HepG2 (cell line): ENCODE data around the gene SLC25A20. TPM values are rescaled to one million over a fixed set of nuclear protein-coding genes. Genes with fewer than 3 reads are reported as not detected.

Source experiments
- AGO2 ChIP-seq: fragments of 200-400 bp; formaldehyde crosslinking; optimal IDR thresholded peaks from 2 replicates; pipeline ENCODE3; 2017; ENCODE audit warnings: mild to moderate bottlenecking, low read depth, low read length, moderate library complexity
- CENPT ChIP-seq: sonication (generic); formaldehyde crosslinking; IDR thresholded peaks from 2 replicates; pipeline ENCODE4 v1.8.0; 2022; ENCODE audit warnings: low read depth, mild to moderate bottlenecking, moderate library complexity, missing genetic modification reagents
- DMAP1 ChIP-seq: IDR thresholded peaks from 2 replicates; pipeline ENCODE4 v1.6.1; 2016
- ELF3 ChIP-seq: IDR thresholded peaks from 2 replicates; pipeline ENCODE4 v1.6.1; 2016; ENCODE audit warnings: missing genetic modification reagents, missing compliant biosample characterization
- FOXA3 ChIP-seq: IDR thresholded peaks from 2 replicates; pipeline ENCODE4 v1.6.1; 2016; ENCODE audit warnings: missing genetic modification reagents, missing compliant biosample characterization
- GTF3A ChIP-seq: sonication (generic); formaldehyde crosslinking; conservative IDR thresholded peaks from 2 replicates; pipeline ENCODE4 v1.4.0; 2020; ENCODE audit warnings: mild to moderate bottlenecking, missing genetic modification reagents
- GZF1 ChIP-seq: sonication (generic); formaldehyde crosslinking; IDR thresholded peaks from 2 replicates; pipeline ENCODE4 v1.5.1; 2020; ENCODE audit warnings: mild to moderate bottlenecking, missing genetic modification reagents
- HNRNPLL ChIP-seq: fragments of 200-400 bp; formaldehyde crosslinking; IDR thresholded peaks from 2 replicates; pipeline ENCODE4 v1.6.1; 2017; ENCODE audit warnings: mild to moderate bottlenecking, low read depth, low read length; ENCODE audit not compliant: poor library complexity, severe bottlenecking
- ISX ChIP-seq: sonication (generic); formaldehyde crosslinking; conservative IDR thresholded peaks from 2 replicates; pipeline ENCODE4 v1.5.0; 2020; ENCODE audit warnings: missing genetic modification reagents
- KDM1A ChIP-seq: IDR thresholded peaks from 2 replicates; pipeline ENCODE4 v1.6.1; 2016; ENCODE audit warnings: missing compliant biosample characterization
- KDM5B ChIP-seq: sonication (generic); formaldehyde crosslinking; IDR thresholded peaks from 2 replicates; pipeline ENCODE4 v1.4.0; 2020; ENCODE audit warnings: missing genetic modification reagents, mild to moderate bottlenecking, borderline replicate concordance
- MAX ChIP-seq: IDR thresholded peaks from 2 replicates; pipeline ENCODE4 v1.6.1; 2012; ENCODE audit warnings: inconsistent platforms
- MEIS1 ChIP-seq: sonication (generic); formaldehyde crosslinking; IDR thresholded peaks from 2 replicates; pipeline ENCODE4 v1.9.0; 2021; ENCODE audit warnings: mild to moderate bottlenecking, missing genetic modification reagents, moderate library complexity, borderline replicate concordance
- NFATC3 ChIP-seq: sonication (generic); formaldehyde crosslinking; IDR thresholded peaks from 2 replicates; pipeline ENCODE4 v1.5.1; 2020; ENCODE audit warnings: mild to moderate bottlenecking, missing genetic modification reagents
- NFYB ChIP-seq: sonication (generic); formaldehyde crosslinking; IDR thresholded peaks from 2 replicates; pipeline ENCODE4 v1.4.0; 2020; ENCODE audit warnings: missing genetic modification reagents
- ONECUT2 ChIP-seq: sonication (generic); formaldehyde crosslinking; IDR thresholded peaks from 2 replicates; pipeline ENCODE4 v1.4.0; 2020; ENCODE audit warnings: missing genetic modification reagents
- RXRB ChIP-seq: IDR thresholded peaks from 2 replicates; pipeline ENCODE4 v1.6.1; 2016; ENCODE audit warnings: borderline replicate concordance, missing genetic modification reagents, missing compliant biosample characterization
- SMARCE1 ChIP-seq: fragments of 450-650 bp; IDR thresholded peaks from 2 replicates; pipeline ENCODE4 v1.6.1; 2017; ENCODE audit warnings: borderline replicate concordance
- SNAI1 ChIP-seq: sonication (generic); formaldehyde crosslinking; IDR thresholded peaks from 2 replicates; pipeline ENCODE4 v1.5.0; 2020; ENCODE audit warnings: mild to moderate bottlenecking, missing genetic modification reagents, borderline replicate concordance
- SP5 ChIP-seq: IDR thresholded peaks from 2 replicates; pipeline ENCODE4 v1.6.1; 2016; ENCODE audit warnings: low read depth, borderline replicate concordance
- ZBTB4 ChIP-seq: sonication (generic); formaldehyde crosslinking; IDR thresholded peaks from 2 replicates; pipeline ENCODE4 v1.4.0; 2020; ENCODE audit warnings: missing genetic modification reagents, mild to moderate bottlenecking, borderline replicate concordance
- ZFP36L2 ChIP-seq: sonication (generic); formaldehyde crosslinking; IDR thresholded peaks from 2 replicates; pipeline ENCODE4 v1.4.0; 2020; ENCODE audit warnings: missing genetic modification reagents
- ZGPAT ChIP-seq: IDR thresholded peaks from 2 replicates; pipeline ENCODE4 v1.6.1; 2016; ENCODE audit warnings: mild to moderate bottlenecking
- ZNF256 ChIP-seq: sonication (generic); formaldehyde crosslinking; conservative IDR thresholded peaks from 2 replicates; pipeline ENCODE4 v1.4.0; 2020; ENCODE audit warnings: missing genetic modification reagents
- ZNF432 ChIP-seq: sonication (generic); formaldehyde crosslinking; IDR thresholded peaks from 2 replicates; pipeline ENCODE4 v1.5.0; 2020; ENCODE audit warnings: missing genetic modification reagents, mild to moderate bottlenecking, borderline replicate concordance
- ZNF441 ChIP-seq: sonication (generic); formaldehyde crosslinking; IDR thresholded peaks from 2 replicates; pipeline ENCODE4 v1.7.0; 2021; ENCODE audit warnings: missing genetic modification reagents, borderline replicate concordance
- ZNF605 ChIP-seq: sonication (generic); formaldehyde crosslinking; IDR thresholded peaks from 2 replicates; pipeline ENCODE4 v1.8.0; 2022; ENCODE audit warnings: mild to moderate bottlenecking, missing genetic modification reagents
- polyA plus RNA-seq, 8 experiments: library from polyadenylated mRNA; depleted of rRNA in 3 of 8; stranded (reverse) in 7 of 8; unstranded in 1 of 8; fragments of >200 nt; fragmentation: Illumina TruSeq in 4 of 8; extraction: Trizol in 4 of 8; gene quantifications; 2 replicates each; pipeline versions ENCODE4 v1.2.1 to v1.2.3, GENCODE V29; 2011 to 2016; ENCODE audit warnings: low read depth in 4 of 8, missing spikeins in 1 of 8, mixed read lengths in 1 of 8; ENCODE audit not compliant: insufficient read depth in 1 of 8
- total RNA-seq, 5 experiments: library from RNA; depleted of rRNA; stranded (reverse); fragments of >200 nt; fragmentation: Illumina TruSeq; extraction: Trizol; gene quantifications; 2 replicates each; pipeline ENCODE4 v1.2.3, GENCODE V29; 2016; ENCODE audit warnings: low read depth in 1 of 5

SLC25A20 gene
- total and polyA plus RNA-seq, 2 of the 13 experiments (the other 11 are each of a cell fraction or from before 2014, with no cell fraction given): 21.1 to 26.6 TPM

- TF ChIP-seq ZNF432 (CRISPR knock-in tag) (no peak), ZNF605 (CRISPR knock-in tag) (peak; percentile 20; the same call in 1 of the 2 replicates), HNRNPLL (peak; percentile 73), ELF3 (CRISPR knock-in tag) (peak; percentile 49; the same call in 1 of the 2 replicates), CENPT (CRISPR knock-in tag) (no peak), ZBTB4 (CRISPR knock-in tag) (peak; percentile 89; the same call in 1 of the 2 replicates), NFYB (0 out of 2 replicates have a peak, but pooled peaks have one; percentile 31), NFATC3 (CRISPR knock-in tag) (no peak), ZNF441 (CRISPR knock-in tag) (0 out of 2 replicates have a peak, but pooled peaks have one; percentile 27), ZNF256 (CRISPR knock-in tag) (no peak; the same call in 1 of the 2 replicates), SP5 (no peak), MEIS1 (no peak), SNAI1 (CRISPR knock-in tag) (no peak; the same call in 1 of the 2 replicates), SMARCE1 (no peak), MAX (peak; percentile 41), GZF1 (CRISPR knock-in tag) (no peak), ZGPAT (CRISPR knock-in tag) (no peak; the same call in 1 of the 2 replicates), ZFP36L2 (CRISPR knock-in tag) (no peak), KDM1A (CRISPR knock-in tag) (no peak), AGO2 (peak; percentile 93), FOXA3 (CRISPR knock-in tag) (peak; percentile 44), RXRB (CRISPR knock-in tag) (peak; percentile 68; the same call in 1 of the 2 replicates), ONECUT2 (CRISPR knock-in tag) (no peak), ISX (CRISPR knock-in tag) (peak; percentile 84; the same call in 1 of the 2 replicates), DMAP1 (CRISPR knock-in tag) (peak; percentile 35; the same call in 1 of the 2 replicates), KDM5B (peak; percentile 50; the same call in 1 of the 2 replicates), GTF3A (CRISPR knock-in tag) (no peak)
Observed at GRCh38 chr3:48918388-48919214, 19.9 kb upstream of the SLC25A20 start, which contains the start of gene ARIH2 (continued).
